ENCODE results near the gene SNED1.

GRCh38 chr2:241068136-241068941 is 69.9 kb downstream of the SNED1 start:
- TF ChIP-seq PBX3 (CRISPR knock-in tag; IDR thresholded peaks at IDR 0.05), result no peak
- TF ChIP-seq ZNF19 (tag by site-specific recombination; IDR thresholded peaks at IDR 0.05; ENCODE audit: low read depth), result no peak
- no peak for TF ChIP-seq CTCF (tag by site-specific recombination; IDR thresholded peaks at IDR 0.05)
- no peak for TF ChIP-seq ZBTB8A (tag by site-specific recombination; IDR thresholded peaks at IDR 0.05)
- TF ChIP-seq ZNF704 (tag by site-specific recombination; IDR thresholded peaks at IDR 0.05), result no peak
- no peak for TF ChIP-seq ZNF362 (tag by site-specific recombination; IDR thresholded peaks at IDR 0.05)
- TF ChIP-seq ZSCAN18 (tag by site-specific recombination; IDR thresholded peaks at IDR 0.05), result no peak
- no peak for TF ChIP-seq ZNF280D (tag by site-specific recombination; IDR thresholded peaks at IDR 0.05)
- no peak for TF ChIP-seq REST (tag by site-specific recombination; IDR thresholded peaks at IDR 0.05)
- TF ChIP-seq ZNF433 (tag by site-specific recombination; IDR thresholded peaks at IDR 0.05; ENCODE audit: low read depth), result no peak
